GM19438 (cell line): Measurements from ENCODE around the gene SYVN1.
"Not testable (repeated sequence)": the region's sequence is repeated elsewhere in the genome, so short reads cannot be mapped to it uniquely, and the experiment has no call there.

Experiments used
- ATAC-seq: cut with Tn5 transposase; IDR thresholded peaks from one replicate; pipeline ENCODE4 v1.9.1; 2021; ENCODE audit warnings: low read depth; ENCODE audit not compliant: unreplicated experiment

The SYVN1 gene

DNA sequence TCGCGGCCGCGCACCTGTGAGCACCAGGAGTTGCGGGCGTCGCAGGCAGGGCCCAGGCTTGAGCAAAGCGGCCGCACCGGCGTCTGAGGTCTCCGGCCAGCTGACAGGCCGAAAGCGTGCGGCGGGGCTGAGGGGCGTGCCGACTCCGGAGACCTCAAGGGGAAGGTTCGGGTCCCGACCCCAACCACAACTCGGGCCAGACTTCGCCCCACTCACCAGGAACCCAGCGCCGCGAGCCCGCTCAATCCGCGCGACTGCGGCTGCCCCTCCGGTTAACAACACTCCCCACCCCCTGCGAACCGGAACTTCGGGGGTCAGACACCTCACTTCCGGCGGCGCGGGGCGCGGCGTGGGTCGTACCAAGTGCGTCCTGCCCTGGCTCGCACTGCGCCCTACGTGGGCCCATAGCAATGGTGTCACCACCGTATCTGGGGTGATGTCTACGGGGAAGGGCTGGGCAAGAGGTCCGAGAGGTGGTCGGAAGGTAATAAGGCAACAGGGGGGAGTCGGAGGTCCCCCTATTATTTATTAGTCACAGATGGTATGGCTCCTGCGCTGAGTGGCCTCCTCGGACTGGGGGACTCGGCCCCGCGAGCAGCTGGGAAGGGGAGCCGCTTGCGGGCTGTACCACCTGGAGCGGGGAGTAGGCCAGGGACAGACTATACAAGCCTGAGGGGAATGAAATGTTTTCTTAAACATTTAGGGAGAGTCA, at the start of gene SYVN1:
TSS of gene SYVN1 (minus strand) at position 280 of the 712 bp plus-strand sequence. CDS start 918 bp downstream, outside the sequence.
- peak; percentile 46 for ATAC-seq

DNA sequence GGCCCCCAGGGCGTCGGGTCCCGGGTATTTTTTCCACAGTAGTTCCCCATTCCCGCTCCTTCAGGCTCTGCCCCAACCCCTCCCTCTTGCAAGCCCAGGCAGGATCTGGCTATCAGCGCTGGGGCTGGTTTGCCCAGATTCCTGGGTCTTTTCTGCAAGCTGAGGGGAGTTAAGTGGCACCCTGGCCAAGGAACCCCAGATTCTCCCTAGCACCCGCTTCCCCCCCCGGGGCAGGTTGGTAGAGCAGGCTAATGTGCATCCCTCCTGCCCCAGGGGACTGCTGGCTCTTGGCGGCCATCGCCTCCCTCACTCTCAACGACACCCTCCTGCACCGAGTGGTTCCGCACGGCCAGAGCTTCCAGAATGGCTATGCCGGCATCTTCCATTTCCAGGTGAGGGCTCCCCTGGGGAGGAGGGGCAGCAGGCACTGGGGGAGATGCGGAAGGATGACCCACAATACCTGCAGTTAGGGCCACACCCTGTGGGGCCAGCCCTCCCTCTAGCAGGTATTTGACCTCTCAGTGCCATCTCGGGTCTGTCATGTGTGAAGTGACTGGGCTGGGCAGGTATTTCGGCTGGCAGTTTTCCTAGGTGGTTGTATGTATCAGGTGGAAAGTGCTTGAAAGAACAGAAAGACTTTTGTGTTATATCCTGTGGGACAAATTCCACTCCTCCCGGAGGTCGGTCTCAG, 49.0 kb upstream of the SYVN1 start:
- ATAC-seq, result no peak

DNA sequence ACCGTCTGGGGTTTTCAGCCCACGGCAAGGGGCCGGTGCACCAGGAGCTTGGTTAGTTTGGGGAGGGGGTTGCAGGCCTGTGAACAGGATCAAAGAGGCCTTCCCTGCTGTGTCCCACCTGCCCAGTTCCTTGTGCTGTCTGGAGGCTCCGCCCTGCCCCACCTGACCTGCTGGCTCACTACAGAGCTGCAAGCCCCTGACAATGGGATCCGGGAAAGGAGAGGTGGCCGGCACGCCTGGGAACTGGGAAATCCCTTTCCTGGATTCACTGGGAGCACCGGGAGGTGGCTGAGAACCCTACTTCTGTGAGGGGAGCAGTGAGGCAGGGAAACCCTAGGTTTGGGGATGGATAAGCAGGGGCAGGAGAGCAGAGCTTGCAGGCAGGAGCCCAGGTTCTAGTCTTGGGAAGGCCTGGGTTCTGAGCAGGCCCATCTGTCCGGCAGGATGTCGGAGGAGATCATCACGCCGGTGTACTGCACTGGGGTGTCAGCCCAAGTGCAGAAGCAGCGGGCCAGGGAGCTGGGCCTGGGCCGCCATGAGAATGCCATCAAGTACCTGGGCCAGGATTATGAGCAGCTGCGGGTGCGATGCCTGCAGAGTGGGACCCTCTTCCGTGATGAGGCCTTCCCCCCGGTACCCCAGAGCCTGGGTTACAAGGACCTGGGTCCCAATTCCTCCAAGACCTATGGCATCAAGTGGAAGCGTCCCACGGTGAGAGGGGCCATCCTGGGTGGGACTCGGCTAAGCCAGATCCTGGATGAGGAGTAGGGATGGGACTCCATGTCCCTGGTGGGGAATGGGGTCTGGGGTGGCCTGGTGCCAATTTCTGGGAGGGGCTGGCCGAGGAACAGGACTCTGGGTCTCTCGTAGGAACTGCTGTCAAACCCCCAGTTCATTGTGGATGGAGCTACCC, 48.2 kb upstream of the SYVN1 start:
- peak; percentile 16 for ATAC-seq

DNA sequence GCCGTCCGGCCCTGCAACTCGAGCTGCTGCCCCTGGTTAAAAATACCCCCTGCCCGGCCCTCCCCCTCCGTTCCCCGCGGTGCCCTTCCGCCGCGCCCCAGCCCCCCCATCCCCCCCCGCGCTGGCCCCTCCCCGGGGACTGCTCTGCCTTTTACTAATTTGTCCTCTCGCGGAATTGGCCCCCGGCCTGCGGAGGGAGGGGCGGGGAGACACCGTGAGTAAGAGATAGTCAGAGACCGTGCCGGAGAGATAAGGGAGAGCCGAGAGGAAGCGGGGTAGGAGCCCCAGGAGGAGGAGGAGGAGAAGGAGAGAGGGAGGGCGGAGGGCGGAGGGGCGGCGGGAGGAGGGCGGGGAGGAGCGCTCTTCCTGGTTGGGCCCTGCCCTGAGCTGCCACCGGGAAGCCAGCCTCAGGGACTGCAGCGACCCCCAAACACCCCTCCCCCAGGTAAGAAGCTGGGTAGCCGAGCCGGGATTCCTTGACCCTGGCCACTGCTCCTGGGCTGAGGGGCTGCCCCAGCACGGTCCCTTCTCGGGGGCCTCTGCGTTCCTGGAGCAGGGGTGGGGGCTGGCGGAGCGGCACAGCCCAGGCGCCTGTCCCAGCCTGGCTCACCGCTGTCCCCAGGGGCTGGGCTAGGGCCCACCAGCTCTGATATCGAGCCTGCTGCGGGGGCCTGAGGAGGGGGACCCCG, 47.4 kb upstream of the SYVN1 start, which contains the start of gene CAPN1:
TSS of gene CAPN1 (plus strand) at position 360 of the 689 bp plus-strand sequence. CDS start 774 bp downstream, outside the sequence.
- ATAC-seq, result peak; percentile 36

DNA sequence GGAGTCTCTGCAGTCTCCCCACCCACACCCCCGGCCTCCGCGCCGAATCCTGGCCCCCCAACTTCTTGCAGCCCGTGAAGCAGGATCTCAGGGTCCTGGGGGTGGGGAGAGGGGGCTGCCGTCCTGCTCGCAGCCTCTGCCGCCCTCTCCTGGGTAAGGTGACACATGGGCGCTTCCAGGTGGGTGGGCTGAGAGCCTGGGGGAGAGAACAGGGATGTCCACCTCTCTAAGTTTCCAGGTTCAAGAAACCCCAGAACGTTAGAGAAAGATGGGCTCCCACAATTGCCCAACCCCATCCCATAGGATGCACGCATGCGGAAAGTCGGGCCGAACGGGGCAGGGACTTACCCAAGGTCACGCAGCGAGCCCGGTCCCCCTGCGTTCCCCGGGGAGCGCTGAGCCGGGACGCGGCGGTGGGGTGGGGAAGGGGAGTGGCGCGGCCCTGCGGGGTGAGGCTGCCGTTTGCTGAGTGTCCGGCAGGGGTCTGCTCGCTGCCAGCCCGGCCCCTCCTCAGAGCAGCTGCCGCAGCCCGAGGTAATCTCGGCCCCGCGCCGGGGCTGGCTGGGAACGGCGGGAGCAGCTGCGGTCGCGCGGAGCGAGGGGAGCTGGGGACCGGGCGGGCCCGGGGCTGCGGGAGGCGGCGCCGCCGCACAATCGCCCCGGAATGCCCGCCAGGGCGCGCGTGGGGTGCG, 46.7 kb upstream of the SYVN1 start:
- peak; percentile 59 for ATAC-seq

DNA sequence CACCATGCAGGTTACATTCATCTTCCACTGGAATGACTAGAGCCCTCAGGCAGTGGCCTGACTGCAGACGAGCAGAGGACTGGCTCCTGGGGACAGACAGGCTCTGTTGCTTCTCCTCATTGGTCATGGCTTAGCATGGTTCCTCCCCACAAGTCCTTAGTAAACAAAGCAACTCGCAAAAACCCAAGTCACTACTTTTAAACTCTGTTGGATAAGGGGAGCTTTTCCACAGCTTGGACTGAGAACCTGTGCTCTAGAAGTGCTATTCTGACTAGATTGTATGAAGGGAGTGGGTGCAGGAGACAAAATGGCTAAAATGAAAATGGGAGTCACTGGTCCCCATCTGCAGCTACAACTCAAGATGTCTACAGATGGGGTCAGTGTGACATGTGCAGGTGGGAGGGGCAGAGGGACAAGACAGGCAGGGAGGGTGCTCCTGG, 40.3 kb upstream of the SYVN1 start:
- not testable (repeated sequence) for ATAC-seq

DNA sequence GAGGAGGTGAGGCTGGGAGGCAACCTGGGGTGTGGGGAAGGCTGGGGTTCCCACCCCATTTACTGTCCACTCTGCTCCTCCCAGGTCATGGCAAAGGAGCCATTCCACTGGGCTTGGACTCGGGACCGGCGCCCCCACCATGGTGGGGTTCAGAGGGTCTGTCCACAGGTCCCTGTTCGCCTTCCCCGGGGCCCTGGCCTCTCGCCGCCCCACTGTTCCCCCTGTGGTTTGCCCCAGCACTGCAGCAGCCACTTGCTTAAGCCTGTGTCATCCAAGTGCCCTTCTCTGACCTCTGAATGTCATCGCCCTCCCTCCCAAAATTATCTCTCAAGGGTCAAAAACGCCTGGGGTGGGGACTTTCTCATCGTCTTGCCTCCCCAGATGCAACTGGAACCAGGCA, 38.3 kb upstream of the SYVN1 start:
- no peak for ATAC-seq

DNA sequence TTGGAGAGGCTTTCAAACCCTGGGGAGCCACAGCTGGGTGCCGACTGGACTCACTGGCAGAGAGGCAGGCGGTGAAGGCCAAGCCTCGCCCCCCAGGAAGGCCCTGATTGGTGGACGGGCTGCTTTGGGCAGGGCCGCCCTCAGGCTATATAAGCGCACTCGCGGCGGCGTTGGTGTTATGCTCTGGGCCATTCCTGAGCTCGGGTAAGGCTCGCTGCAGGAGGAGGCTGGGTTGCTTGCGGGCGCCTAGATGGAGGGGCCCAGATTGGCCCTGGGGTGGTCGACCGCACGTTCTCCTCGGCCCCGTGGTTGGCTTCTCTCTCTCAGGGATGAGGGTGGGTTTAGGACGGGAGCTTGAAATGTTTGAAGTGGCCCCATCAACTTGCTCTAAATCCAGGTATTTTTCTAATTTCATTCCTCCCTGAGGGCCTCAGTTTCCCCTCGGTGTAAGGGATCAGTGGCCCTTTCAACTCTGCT, 35.8 kb upstream of the SYVN1 start, which contains the start of gene SPDYC:
TSS of gene SPDYC (plus strand) at position 176 of the 477 bp plus-strand sequence. CDS start 1,125 bp downstream, outside the sequence.
- ATAC-seq, result no peak

DNA sequence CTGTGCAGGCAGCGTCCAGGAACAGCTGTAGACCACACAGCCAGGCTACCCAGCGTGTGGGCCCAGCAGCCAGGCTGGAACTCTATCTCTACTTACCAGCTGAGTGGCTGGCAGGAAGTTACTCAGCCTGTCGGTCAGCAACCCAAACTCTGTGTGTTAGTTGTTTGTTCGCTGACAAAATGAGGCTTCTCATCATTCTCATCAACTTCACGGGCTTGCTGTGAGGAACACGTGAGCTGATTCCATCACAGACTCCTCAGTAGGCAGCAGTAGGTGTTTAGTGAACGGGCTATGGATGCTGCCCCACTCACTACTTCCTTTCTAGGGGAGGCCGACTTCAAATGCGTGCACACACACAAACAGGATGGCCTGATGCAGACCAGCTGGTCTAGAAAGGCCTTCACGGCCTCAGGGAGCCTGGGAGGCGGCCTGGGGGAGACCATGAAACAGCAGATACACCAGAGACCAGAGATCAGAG, 34.9 kb upstream of the SYVN1 start:
- ATAC-seq, result no peak

DNA sequence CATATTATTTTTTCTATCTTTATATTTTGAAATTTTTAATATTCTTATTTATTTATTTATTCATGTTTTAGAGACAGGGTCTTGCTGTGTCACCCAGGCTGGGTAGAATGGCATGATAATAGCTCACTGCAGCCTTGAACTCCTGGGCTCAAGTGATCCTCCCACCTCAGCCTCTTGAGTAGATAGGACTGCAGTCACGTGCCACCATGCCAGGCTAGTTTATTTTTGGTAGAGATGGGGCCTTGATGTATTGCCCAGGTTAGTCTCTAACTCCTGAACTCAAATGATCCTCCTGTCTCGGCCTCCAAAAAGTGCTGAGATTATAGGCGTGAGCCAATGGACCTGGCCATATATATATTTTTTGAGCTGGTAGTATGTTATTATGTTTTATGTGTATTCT, 33.3 kb upstream of the SYVN1 start:
- no peak for ATAC-seq

DNA sequence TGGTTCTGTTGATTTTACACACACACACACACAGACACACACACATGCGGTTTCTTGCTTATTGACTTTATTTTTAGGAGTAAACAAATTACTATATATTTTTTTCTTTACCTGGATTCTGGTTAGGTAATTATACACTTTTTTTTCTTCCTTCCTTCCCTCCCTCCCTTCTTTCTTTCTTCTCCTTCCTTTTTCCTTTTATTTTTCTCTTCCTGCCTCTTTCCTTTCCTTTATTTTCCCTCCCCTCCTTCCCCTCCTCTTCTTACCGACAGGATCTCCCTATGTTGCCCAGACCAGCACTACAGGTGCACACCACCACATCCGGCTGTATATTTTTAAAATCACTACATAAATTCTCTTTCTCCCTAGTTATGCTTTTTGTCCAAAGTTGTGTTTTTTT, 32.6 kb upstream of the SYVN1 start:
- no peak for ATAC-seq

DNA sequence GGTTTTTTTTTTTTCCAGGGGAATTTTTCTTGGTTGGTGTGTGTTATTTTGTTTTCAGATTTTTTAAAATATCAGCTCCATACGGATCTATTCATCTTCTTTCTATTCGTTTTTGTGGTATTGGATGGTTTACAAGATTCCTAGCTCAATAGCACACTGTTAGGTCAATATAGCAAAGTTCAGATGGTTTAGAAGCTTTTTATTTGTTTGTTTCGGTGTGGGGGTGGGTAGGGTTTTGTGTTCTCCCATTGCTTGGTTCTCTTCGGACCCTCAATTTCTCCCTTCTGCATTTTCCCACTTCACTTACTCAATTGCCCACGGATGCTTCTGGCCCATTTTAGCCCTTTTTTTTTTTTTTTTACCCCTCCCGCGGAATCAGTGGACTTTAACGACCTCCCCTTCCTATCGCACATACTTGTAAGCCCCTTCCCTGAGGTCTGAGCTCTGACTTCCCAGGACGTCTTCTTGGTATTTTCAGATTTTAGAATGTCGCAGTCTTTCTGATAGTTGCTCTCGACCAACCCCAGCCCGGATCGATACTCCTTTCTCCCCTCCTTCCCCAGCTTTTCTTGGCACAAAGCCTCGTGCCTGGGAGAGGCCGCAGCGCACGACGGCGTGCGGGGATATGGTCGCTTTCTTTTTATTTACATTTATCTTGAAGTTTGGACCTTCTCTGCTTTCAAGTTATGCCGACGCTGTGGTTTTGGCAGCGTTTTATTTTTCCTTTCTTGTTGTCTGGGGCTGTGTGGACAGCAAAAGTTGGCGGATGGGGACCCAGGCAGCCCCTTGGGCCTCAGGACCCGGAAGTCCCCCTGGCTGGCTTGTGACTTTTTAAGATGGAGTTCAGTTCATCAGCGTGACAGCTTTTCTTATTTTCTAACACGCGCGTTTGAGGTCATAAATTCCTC, 31.3 kb upstream of the SYVN1 start:
- ATAC-seq, result no peak

DNA sequence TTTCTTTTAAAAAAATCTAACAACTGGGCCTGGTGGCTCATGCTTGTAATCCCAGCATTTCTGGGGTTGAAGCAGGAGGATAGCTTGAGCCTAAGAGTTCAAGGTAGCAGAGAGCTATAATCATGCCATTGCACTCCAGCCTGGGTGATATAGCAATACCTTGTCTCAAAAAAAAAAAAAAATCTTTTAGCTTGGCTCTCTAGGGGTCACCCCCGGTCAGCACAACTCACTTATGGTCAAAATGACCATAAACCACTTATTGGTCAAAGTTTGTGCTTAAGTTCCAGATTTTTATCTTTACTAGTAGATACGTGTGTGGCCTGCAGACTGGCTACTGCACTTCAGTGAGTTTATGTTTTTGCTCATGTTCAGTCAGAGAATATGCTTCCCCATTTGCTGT, 29.4 kb upstream of the SYVN1 start:
- ATAC-seq, result no peak

DNA sequence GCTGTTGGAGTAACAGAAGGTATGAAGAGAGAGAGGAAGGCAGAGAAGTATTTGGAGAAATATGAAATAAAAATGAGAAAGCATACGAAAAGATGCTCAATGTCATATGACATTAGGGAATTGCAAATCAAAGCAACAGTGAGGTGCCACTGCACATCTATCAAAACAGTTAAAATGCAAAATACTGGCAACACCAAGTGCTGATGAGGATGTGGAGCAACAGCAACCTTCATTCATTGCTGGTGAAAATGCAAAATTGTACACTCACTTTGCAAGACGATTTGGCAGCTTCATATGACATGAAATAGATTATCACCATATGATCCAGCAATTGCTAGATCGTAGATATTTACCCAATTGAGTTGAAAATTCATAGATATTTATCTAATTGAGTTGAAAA, 26.3 kb upstream of the SYVN1 start:
- ATAC-seq, result no peak

DNA sequence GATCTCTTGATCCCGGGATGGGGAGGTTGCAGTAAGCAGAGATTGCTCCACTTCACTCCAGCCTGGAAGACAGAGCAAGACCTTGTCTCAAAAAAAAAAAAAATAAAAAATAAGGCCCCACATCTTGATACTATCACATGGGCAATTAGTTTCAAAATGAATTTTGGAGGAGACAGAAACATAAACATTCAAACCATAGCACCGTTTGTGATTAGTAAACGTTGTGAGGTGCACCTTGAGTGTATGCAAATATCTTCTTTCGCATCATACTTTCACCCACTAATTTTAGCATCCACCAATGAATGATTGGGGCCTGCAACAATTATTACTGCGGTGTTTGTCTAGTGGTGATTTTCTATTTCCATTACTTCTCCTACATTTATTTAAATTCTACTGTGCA, 24.7 kb upstream of the SYVN1 start:
- ATAC-seq, result peak; percentile 64

DNA sequence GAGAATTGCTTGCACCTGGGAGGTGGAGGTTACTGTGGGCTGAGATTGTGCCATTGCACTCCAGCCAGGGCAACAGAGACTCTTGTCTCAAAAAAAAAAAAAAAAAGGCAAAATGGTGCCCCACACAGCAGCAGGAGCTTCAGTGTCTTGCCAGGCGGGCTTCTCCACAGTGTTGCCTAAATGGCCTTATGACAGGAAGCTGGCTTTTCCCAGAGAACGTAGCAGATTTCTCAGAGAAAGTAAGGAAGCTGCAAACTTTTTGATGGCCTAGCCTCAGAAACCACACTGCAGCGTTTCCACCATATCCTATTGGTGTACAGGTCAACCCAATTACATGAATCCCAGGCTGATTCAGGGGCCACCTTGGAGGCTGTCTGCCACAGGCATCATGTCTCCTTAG, 23.0 kb upstream of the SYVN1 start:
- ATAC-seq, result no peak

DNA sequence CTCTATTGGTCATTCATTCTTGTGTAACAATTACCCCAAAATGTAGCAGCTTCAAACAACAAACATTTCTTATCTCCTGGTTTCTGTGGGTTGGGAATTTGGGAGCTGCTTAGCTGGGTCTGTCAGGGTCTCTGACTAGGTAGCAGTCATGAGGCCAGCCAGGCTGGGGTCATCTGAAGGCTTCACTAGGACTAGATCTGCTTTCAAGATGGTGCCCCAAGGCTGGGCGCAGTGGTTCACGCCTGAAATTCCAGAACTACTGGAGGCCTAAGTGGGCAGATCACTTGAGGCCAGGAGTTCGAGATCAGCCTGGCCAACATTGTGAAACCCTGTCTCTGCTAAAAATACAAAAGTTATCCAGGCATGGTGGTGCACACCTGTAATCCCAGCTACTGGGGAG, 22.6 kb upstream of the SYVN1 start:
- no peak for ATAC-seq

DNA sequence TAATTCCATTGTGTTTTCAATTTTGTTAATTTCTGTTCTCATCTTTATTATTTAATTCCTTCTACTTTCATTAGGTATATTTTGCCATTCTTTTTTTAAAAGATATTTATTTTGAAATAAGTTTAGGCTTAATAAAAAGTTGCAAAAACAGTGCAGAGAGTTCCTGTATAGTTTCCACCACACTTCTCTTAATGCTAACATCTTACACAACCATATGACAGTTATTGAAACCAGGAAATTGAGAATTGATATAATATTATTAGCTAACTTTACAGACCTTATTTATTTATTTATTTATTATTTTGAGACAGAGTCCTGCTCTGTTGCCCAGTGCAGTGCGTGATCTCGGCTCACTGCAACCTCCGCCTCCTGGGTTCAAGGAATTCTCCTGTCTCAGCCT, 21.9 kb upstream of the SYVN1 start:
- no peak for ATAC-seq
